WI38 (cell line): Measurements from ENCODE around the gene ELOVL6.

ENCODE experiments used
- H3K4me3 ChIP-seq: 2 replicates; pipeline ENCODE4 v1.5.1; 2011; ENCODE audit warnings: low read depth, mild to moderate bottlenecking, control low read depth, low read length
- TF ChIP-seq, protein P1 (sequence below): IDR thresholded peaks from 2 replicates; pipeline ENCODE4 v1.5.1; 2012; ENCODE audit warnings: low read depth, mild to moderate bottlenecking, control low read depth, low read length

Gene ELOVL6

DNA sequence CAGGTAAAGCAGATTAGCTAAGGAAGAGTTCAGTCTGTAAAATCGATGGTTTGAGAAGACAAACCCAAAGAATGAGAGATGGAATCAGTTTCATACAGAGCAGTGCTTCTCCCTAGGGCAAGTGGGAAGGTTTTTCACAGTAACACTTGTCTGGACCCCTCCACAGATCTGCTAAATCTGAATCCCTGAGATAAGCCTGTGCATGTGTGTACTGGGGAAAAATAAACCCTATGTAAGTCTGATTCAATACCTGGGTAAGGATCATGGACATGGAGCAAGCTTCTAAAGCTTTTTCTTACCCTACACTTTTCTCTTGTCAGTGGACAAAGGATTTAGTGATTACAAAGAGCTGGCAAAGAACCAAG lies 13.6 kb downstream of the ELOVL6 start:
- H3K4me3 ChIP-seq, result no peak overlapping the region
- TF ChIP-seq, protein P1, sequence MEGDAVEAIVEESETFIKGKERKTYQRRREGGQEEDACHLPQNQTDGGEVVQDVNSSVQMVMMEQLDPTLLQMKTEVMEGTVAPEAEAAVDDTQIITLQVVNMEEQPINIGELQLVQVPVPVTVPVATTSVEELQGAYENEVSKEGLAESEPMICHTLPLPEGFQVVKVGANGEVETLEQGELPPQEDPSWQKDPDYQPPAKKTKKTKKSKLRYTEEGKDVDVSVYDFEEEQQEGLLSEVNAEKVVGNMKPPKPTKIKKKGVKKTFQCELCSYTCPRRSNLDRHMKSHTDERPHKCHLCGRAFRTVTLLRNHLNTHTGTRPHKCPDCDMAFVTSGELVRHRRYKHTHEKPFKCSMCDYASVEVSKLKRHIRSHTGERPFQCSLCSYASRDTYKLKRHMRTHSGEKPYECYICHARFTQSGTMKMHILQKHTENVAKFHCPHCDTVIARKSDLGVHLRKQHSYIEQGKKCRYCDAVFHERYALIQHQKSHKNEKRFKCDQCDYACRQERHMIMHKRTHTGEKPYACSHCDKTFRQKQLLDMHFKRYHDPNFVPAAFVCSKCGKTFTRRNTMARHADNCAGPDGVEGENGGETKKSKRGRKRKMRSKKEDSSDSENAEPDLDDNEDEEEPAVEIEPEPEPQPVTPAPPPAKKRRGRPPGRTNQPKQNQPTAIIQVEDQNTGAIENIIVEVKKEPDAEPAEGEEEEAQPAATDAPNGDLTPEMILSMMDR, result no peak

DNA sequence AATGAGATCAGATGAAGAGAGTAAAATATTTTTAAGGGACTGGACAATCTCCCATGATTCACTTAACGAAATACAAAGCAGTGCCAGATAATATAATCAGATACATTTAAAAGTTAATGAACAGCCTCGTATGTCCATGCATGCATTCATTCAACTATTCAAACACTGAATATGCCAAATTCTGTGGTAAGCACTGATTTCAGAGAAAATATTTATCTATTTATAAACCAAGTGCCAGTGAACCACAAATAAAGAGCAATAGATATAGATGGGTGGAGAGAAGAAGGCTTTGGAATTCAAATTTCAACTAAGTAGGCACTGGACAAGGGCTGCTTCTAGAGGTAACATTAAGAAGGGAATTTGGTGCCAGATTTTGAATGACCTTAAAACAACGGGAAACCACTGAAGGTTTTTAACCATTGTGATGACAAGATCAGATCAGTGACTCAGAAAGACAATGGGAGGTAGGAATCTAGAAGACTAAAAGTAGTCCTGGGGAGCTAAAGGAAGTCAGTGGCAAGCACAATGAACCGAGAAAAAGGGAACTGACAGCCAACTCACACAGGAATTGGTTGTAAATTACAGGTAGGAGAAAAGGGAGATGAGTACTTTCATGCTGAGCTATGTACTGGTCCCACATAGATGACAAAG lies 14.2 kb downstream of the ELOVL6 start:
- TF ChIP-seq, protein P1, result no peak
- no peak overlapping the region for H3K4me3 ChIP-seq

DNA sequence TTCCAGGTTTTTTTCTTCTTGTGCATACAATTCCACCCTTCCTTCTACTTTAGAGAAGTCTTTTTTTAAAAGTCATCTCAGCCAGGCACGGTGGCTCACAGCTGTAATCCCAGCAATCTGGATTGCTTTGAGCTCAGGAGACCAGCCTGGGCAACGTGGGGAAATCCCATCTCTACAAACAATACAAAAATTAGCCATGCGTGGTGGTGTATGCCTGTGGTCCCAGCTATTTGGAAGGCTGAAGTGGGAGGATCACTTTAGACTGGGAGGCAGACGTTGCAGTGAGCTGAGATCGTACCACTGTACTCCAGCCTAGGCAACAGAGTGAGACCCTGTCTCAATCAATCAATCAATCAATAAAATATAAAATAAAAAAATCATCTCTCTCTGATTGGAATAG lies 14.8 kb downstream of the ELOVL6 start:
- H3K4me3 ChIP-seq, result no peak overlapping the region
- TF ChIP-seq, protein P1, result no peak

DNA sequence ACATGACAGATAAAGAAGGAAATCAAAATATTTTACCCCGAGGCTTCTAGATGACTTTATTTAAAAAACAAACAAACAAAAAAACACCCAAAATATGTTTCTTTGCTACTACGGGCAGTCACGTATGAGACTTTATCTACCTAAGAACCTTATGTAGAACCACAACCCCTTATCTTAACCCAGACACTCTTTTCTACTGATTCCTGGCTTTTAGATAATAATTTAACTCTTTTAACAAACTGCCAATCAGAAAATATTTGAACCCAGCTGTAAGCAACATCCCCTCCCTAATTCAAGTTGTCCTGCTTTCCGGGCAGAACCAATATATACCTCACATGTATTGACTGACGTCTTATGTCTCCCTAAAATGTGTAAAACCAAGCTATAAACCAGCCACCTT lies 15.4 kb downstream of the ELOVL6 start:
- TF ChIP-seq, protein P1, result no peak
- no peak overlapping the region for H3K4me3 ChIP-seq

DNA sequence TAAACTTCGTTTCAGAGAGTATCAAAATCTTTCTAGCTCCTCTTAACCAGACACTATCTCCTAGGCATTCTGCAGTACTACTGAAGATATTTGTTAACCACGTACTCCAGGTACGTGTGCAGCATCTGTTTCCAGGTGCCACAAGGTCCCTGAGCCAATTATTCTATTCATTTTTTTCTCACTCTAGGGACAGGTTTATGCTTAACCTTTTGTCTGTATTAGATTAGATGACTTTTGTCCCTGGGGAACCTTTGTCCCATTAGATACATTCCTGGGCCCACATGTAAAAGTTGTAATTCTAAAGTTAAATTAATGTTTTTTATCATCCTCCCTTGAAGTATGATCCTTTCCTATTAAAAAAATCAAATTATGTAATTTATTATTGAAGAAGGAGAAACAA lies 16.5 kb downstream of the ELOVL6 start:
- H3K4me3 ChIP-seq, result no peak overlapping the region
- TF ChIP-seq, protein P1, result no peak

DNA sequence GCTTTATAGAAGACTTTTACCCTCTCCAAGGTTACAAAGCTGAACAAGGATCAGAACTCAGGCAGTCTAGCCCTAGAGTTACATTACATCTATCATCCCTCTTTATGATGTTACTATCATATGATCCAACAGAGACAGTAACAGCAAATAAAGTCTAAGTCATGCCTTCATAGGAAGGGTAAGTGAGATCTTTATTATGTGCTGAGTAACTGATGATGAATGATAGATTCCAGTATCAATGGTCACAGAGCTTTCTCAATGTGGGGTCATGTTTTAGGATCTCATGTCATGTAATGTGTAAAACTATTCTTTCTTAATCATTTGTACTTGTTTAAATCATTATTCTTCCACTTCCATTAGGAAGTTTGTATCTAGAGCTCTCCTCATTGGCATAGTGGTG lies 22.8 kb downstream of the ELOVL6 start:
- TF ChIP-seq, protein P1, result no peak
- no peak overlapping the region for H3K4me3 ChIP-seq

DNA sequence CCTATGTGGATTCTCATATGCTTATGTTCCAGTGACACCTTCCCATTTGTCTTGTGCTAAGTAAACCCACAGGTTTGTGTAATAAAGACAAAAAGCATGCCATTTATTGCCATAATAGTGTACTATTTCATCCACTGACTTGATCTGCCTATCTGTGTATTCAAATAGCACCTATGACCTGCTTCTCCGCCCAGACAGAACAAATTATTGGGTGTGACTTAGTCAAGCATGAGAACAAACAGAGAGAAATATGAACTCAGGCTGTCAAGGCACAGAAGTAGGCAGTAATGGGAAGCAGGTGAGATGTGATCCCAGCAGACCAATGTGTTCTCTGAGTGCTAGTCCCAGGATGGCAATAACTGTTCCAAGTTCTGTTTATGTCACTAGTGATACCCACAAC lies 25.4 kb downstream of the ELOVL6 start:
- TF ChIP-seq, protein P1, result no peak

More for the DNA sequence above, 25.4 kb downstream of the ELOVL6 start:
- H3K4me3 ChIP-seq, result no peak overlapping the region
